Lung (tissue), 12 donors: ENCODE measurements around the gene PTPRN2. TPM values are rescaled to one million over a fixed set of nuclear protein-coding genes. Genes with fewer than 3 reads are reported as not detected.
A peak's percentile ranks its signal among the peaks of the same experiment; 100 is the strongest.
"Not testable (repeated sequence)": the region's sequence is repeated elsewhere in the genome, so short reads cannot be mapped to it uniquely, and the experiment has no call there.

Experiments
- ATAC-seq: fragments of 200-7000 bp; cut with Tn5 transposase; one replicate; pipeline ENCODE4 v1.9.1; 2020; ENCODE audit warnings: moderate number of reproducible peaks; ENCODE audit not compliant: insufficient read depth, low FRiP score
- DNase-seq, 3 donors: peaks; one replicate each; pipeline ENCODE4 v3.0.0-alpha.2; 2013 to 2017
- H3K27ac ChIP-seq, 2 donors: one replicate each; pipeline ENCODE4 v1.5.1; 2013; ENCODE audit warnings: mild to moderate bottlenecking in 2 of 2, moderate library complexity in 2 of 2, control low read depth in 1 of 2, inconsistent platforms in 1 of 2, low read depth in 1 of 2, low read length in 1 of 2
- H3K27me3 ChIP-seq, 3 donors: one replicate each; pipeline ENCODE4 v1.5.1; 2013; ENCODE audit warnings: low read length in 2 of 3; ENCODE audit not compliant: control insufficient read depth in 3 of 3, insufficient read depth in 3 of 3
- H3K36me3 ChIP-seq, 4 donors: one replicate each; pipeline ENCODE4 v1.5.1; 2013; ENCODE audit warnings: low read length in 4 of 4, mild to moderate bottlenecking in 1 of 4, moderate library complexity in 1 of 4; ENCODE audit not compliant: control insufficient read depth in 4 of 4, insufficient read depth in 4 of 4
- H3K4me1 ChIP-seq, 5 donors: one replicate each; pipeline ENCODE4 v1.5.1; 2013; ENCODE audit warnings: low read length in 5 of 5, mild to moderate bottlenecking in 2 of 5, moderate library complexity in 1 of 5; ENCODE audit not compliant: control insufficient read depth in 5 of 5, insufficient read depth in 5 of 5
- H3K4me3 ChIP-seq: one replicate; pipeline ENCODE4 v1.5.1; 2013; ENCODE audit warnings: mild to moderate bottlenecking, control low read depth, moderate library complexity
- H3K9ac ChIP-seq, 2 donors: one replicate each; pipeline ENCODE4 v1.5.1; 2013; ENCODE audit warnings: low read length in 2 of 2, control low read depth in 1 of 2; ENCODE audit not compliant: insufficient read depth in 1 of 2
- H3K9me3 ChIP-seq, 4 donors: one replicate each; pipeline ENCODE4 v1.5.1; 2013; ENCODE audit warnings: low read length in 3 of 4, mild to moderate bottlenecking in 1 of 4, moderate library complexity in 1 of 4; ENCODE audit not compliant: control insufficient read depth in 4 of 4, insufficient read depth in 3 of 4
- WGBS, 2 donors: extraction: QIAGEN DNeasy Blood & Tissue Kit; methylation state at CpG; one replicate each; pipeline ENCODE4 v1.1.7; 2013; 5-methylcytosine and 5-hydroxymethylcytosine counted together
- polyA plus RNA-seq, 2 donors: library from polyadenylated mRNA; stranded (reverse); fragments of 200-250 nt; gene quantifications; one replicate each; pipeline ENCODE4 v1.2.1, GENCODE V29; 2013
- total RNA-seq, 2 donors: library from RNA; depleted of rRNA in 1 of 2; stranded (reverse); fragments of >200 nt in 1 of 2; gene quantifications; one replicate each; pipeline ENCODE4 v1.2.1, GENCODE V29; 2014 to 2021
- TF ChIP-seq, protein P1 (sequence below): IDR thresholded peaks from 2 replicates; pipeline ENCODE4 v1.5.1; 2012; ENCODE audit warnings: mild to moderate bottlenecking; ENCODE audit errors: control extremely low read depth, extremely low read depth
- donor health status: control.
- donor health status: control.
- donor health status: Bipolar disorder and iron deficiency.
- donor health status: healthy.
- donor health status: DM: yes; HTN: yes; CAD: no.

The PTPRN2 gene
- total and polyA plus RNA-seq, 4 donors = 2.1 to 7.4 (median 4.4) TPM

DNA sequence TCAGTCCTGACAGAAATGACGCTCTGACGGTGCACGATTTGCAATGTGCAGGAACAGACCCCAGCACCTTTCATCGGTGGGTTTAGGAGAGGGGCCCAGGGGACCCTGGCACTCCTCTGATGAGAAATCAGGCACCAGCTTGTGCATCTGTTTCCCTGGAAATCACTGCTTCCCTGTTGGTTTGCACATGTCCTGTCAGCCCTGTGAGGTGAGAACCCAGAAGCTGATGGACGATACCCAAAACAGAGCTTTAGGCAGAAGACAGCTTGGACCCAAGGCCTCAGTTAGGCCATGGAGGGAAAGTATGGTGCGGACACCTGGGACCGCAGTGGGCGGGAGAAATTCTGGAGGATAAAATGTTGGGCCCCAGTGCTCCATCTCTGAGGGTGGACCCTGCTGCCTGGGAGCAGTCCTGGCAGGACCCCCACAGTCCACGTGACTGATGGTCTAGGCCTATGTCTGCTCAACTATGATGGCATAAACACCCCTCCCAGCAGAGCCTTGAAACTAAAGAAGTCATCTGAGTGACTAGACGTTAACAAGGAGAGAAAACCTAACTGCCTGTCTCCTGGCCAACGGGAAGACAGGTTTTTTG is 242.8 kb downstream of the PTPRN2 start:
- 73 to 82% methylated on average over 11 of the region's 11 CpGs for WGBS, 2 donors
- H3K9me3 ChIP-seq = peaks cover 0 to 7% (median 0%) of the 10 kb centered on the region in 4 donors
- no peak for DNase-seq

GRCh38 chr7:158343936-158344455 is 243.6 kb downstream of the PTPRN2 start:
- peaks cover 0 to 7% (median 0%) of the 10 kb centered on the region in 4 donors for H3K9me3 ChIP-seq
- ATAC-seq (no peak), DNase-seq (no peak)
- WGBS, 2 donors = 80 to 87% methylated on average over 10 of the region's 10 CpGs
- H3K4me1 ChIP-seq = no peaks in the 10 kb centered on the region
- TF ChIP-seq, protein P1, sequence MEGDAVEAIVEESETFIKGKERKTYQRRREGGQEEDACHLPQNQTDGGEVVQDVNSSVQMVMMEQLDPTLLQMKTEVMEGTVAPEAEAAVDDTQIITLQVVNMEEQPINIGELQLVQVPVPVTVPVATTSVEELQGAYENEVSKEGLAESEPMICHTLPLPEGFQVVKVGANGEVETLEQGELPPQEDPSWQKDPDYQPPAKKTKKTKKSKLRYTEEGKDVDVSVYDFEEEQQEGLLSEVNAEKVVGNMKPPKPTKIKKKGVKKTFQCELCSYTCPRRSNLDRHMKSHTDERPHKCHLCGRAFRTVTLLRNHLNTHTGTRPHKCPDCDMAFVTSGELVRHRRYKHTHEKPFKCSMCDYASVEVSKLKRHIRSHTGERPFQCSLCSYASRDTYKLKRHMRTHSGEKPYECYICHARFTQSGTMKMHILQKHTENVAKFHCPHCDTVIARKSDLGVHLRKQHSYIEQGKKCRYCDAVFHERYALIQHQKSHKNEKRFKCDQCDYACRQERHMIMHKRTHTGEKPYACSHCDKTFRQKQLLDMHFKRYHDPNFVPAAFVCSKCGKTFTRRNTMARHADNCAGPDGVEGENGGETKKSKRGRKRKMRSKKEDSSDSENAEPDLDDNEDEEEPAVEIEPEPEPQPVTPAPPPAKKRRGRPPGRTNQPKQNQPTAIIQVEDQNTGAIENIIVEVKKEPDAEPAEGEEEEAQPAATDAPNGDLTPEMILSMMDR = no peak
- H3K27me3 ChIP-seq = no peaks in the 10 kb centered on the region
- H3K4me3 ChIP-seq = no peak overlapping the region
- no peak overlapping the region for H3K27ac ChIP-seq
- no peak overlapping the region for H3K9ac ChIP-seq
- no peaks in the 10 kb centered on the region for H3K36me3 ChIP-seq

More for the DNA sequence above, 242.8 kb downstream of the PTPRN2 start:
- no peak for ATAC-seq
- Histone ChIP-seq H3K9ac (no peak overlapping the region), H3K27me3 (no peaks in the 10 kb centered on the region), H3K36me3 (no peaks in the 10 kb centered on the region), H3K27ac (no peak overlapping the region), H3K4me3 (no peak overlapping the region), H3K4me1 (no peaks in the 10 kb centered on the region)
- TF ChIP-seq, protein P1 = no peak

GRCh38 chr7:158343526-158343925 is 244.1 kb downstream of the PTPRN2 start:
- no peak for ATAC-seq
- H3K4me3 ChIP-seq = no peak overlapping the region
- peaks cover 0 to 7% (median 0%) of the 10 kb centered on the region in 4 donors for H3K9me3 ChIP-seq
- H3K27ac ChIP-seq = no peak overlapping the region
- no peak overlapping the region for H3K9ac ChIP-seq
- TF ChIP-seq, protein P1 = no peak
- no peaks in the 10 kb centered on the region for H3K4me1 ChIP-seq
- no peaks in the 10 kb centered on the region for H3K36me3 ChIP-seq
- WGBS, 2 donors = 95% methylated on average over 20 of the region's 20 CpGs
- H3K27me3 ChIP-seq = no peaks in the 10 kb centered on the region
- DNase-seq = no peak

DNA sequence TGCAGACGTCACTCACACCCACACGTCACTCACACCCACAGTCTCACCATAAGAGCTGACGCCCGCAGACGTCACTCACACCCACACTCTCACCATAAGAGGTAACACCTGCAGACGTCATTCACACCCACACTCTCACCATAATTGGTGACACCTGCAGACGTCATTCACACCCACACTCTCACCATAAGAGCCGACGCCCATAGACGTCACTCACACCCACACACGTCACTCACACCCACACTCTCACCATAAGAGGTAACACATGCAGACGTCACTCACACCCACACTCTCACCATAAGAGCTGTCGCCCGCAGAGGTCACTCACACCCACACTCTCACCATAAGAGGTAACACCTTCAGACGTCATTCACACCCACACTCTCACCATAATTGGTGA is 246.5 kb downstream of the PTPRN2 start:
- H3K9ac ChIP-seq, H3K36me3 ChIP-seq, H3K4me3 ChIP-seq, ATAC-seq, H3K4me1 ChIP-seq, H3K27me3 ChIP-seq, H3K27ac ChIP-seq: not testable (repeated sequence)
- 83 to 96% methylated on average over 13 to 15 of the region's 15 CpGs for WGBS, 2 donors
- peak in 2 of 3 donors; percentile 1 to 16 for DNase-seq
- peaks cover 0 to 14% (median 0%) of the 10 kb centered on the region in 4 donors for H3K9me3 ChIP-seq

- not testable (repeated sequence) for H3K4me1 ChIP-seq, H3K4me3 ChIP-seq, H3K9ac ChIP-seq, H3K36me3 ChIP-seq, H3K27ac ChIP-seq, H3K27me3 ChIP-seq, DNase-seq, ATAC-seq
- H3K9me3 ChIP-seq = peaks cover 0 to 10% (median 0%) of the 10 kb centered on the region in 4 donors
- 79% methylated on average over 9 of the region's 9 CpGs for WGBS, 2 donors
Observed at GRCh38 chr7:158336952-158337351, 250.7 kb downstream of the PTPRN2 start.

- not testable (repeated sequence) for H3K27ac ChIP-seq, ATAC-seq, H3K36me3 ChIP-seq, H3K9ac ChIP-seq, H3K27me3 ChIP-seq, H3K4me1 ChIP-seq, H3K4me3 ChIP-seq, DNase-seq
- H3K9me3 ChIP-seq = peaks cover 0 to 15% (median under 1%) of the 10 kb centered on the region in 4 donors
- 71 to 78% methylated on average over 3 to 4 of the region's 5 CpGs for WGBS, 2 donors
Observed at GRCh38 chr7:158332516-158332915, 255.1 kb downstream of the PTPRN2 start.
